B cell (primary cell): ENCODE results near the gene MED23. TPM values are rescaled to one million over a fixed set of nuclear protein-coding genes. Genes with fewer than 3 reads are reported as not detected.

Experiments
- ATAC-seq: fragments of 200-7000 bp; cut with Tn5 transposase; one replicate; pipeline ENCODE4 v1.10.0; 2021; ENCODE audit warnings: low read depth, mild to moderate bottlenecking, moderate number of reproducible peaks, moderate library complexity
- CTCF ChIA-PET: fragments of 350-600 bp; sonication (Branson Sonifier 250); formaldehyde crosslinking; loops from one replicate; lab custom pipeline; 2021; ENCODE audit warnings: antibody characterized with exemption, inconsistent platforms; lab: Charles Lee
- POLR2A ChIA-PET: fragments of 350-600 bp; sonication (Branson Sonifier 250); formaldehyde crosslinking; loops from one replicate; lab custom pipeline; 2021; ENCODE audit warnings: antibody characterized with exemption; lab: Charles Lee
- DNase-seq: peaks from one replicate; pipeline ENCODE4 v3.0.0; 2013
- H2AFZ ChIP-seq: 2 replicates; pipeline ENCODE4 v1.6.1; 2012; ENCODE audit warnings: mild to moderate bottlenecking, low read depth, low read length; ENCODE audit not compliant: insufficient read depth, poor library complexity, severe bottlenecking
- H3K27ac ChIP-seq, 2 donors: 1 replicate in 1 of 2; 2 replicates in 1 of 2; pipeline ENCODE4 v1.5.1; 2012 to 2013; ENCODE audit warnings: low read length in 2 of 2, mild to moderate bottlenecking in 2 of 2, moderate library complexity in 1 of 2
- H3K27me3 ChIP-seq, 4 experiments: fragments of 200-600 bp in 1 of 4; sonication (generic) in 1 of 4; replicated peaks in 1 of 4; 1 replicate in 2 of 4; 2 replicates in 2 of 4; pipeline versions ENCODE4 v1.6.1 to v1.7.0; 2013 to 2016; ENCODE audit warnings: low read length in 3 of 4, mild to moderate bottlenecking in 2 of 4, mixed read lengths in 1 of 4, moderate library complexity in 1 of 4; ENCODE audit not compliant: insufficient read depth in 4 of 4, control insufficient read depth in 3 of 4; ENCODE audit errors: control extremely low read depth in 1 of 4
- H3K36me3 ChIP-seq, 2 experiments: replicated peaks in 1 of 2; 1 replicate in 1 of 2; 2 replicates in 1 of 2; pipeline versions ENCODE4 v1.6.1 to v1.7.1; 2013; ENCODE audit warnings: low read length in 1 of 2; ENCODE audit not compliant: insufficient read depth in 2 of 2, control insufficient read depth in 1 of 2; ENCODE audit errors: control extremely low read depth in 1 of 2, extremely low read depth in 1 of 2
- H3K4me1 ChIP-seq, 2 donors: fragments of 200-600 bp in 1 of 2; sonication (generic) in 1 of 2; 1 replicate in 1 of 2; 2 replicates in 1 of 2; pipeline versions ENCODE4 v1.5.1 to v1.6.1; 2013 to 2017; ENCODE audit warnings: low read length in 2 of 2; ENCODE audit not compliant: control insufficient read depth in 2 of 2, insufficient read depth in 2 of 2
- H3K4me2 ChIP-seq: replicated peaks from 2 replicates; pipeline ENCODE3; 2012; ENCODE audit warnings: mild to moderate bottlenecking, low read depth, low read length; ENCODE audit not compliant: poor library complexity, severe bottlenecking
- H3K4me3 ChIP-seq, 5 experiments: fragments of 200-600 bp in 1 of 5; sonication (generic) in 1 of 5; 1 replicate in 3 of 5; 2 replicates in 2 of 5; pipeline versions ENCODE4 v1.5.1 to v1.7.0; 2011 to 2016; ENCODE audit warnings: low read length in 4 of 5, mild to moderate bottlenecking in 4 of 5, low read depth in 2 of 5, control low read depth in 1 of 5, moderate library complexity in 1 of 5; ENCODE audit not compliant: insufficient read depth in 1 of 5; ENCODE audit errors: control extremely low read depth in 1 of 5, extremely low read depth in 1 of 5
- H3K79me2 ChIP-seq: fragments of 200-600 bp; sonication (generic); one replicate; pipeline ENCODE4 v1.6.0; 2016; ENCODE audit warnings: low read length; ENCODE audit not compliant: control insufficient read depth, insufficient read depth
- H3K9ac ChIP-seq: fragments of 200-600 bp; sonication (generic); 2 replicates; pipeline ENCODE4 v1.6.1; 2017; ENCODE audit warnings: mild to moderate bottlenecking, low read length, moderate library complexity
- H3K9me3 ChIP-seq, 3 donors: one replicate each; pipeline versions ENCODE4 v1.6.1 to v1.7.1; 2013; ENCODE audit warnings: low read length in 2 of 3; ENCODE audit not compliant: control insufficient read depth in 2 of 3, insufficient read depth in 1 of 3; ENCODE audit errors: control extremely low read depth in 1 of 3
- H4K20me1 ChIP-seq: 2 replicates; pipeline ENCODE4 v1.6.0; 2012; ENCODE audit warnings: mild to moderate bottlenecking, low read length; ENCODE audit not compliant: insufficient read depth, control insufficient read depth, poor library complexity, severe bottlenecking
- H3K27ac Mint-ChIP-seq: one replicate; pipeline ENCODE4 v1.8.0; 2021; ENCODE audit warnings: mixed read lengths
- H3K27me3 Mint-ChIP-seq: one replicate; pipeline ENCODE4 v1.8.0; 2021; ENCODE audit warnings: mixed read lengths
- H3K4me1 Mint-ChIP-seq: one replicate; pipeline ENCODE4 v1.8.0; 2021; ENCODE audit warnings: mixed read lengths
- H3K4me3 Mint-ChIP-seq: one replicate; pipeline ENCODE4 v1.8.0; 2021; ENCODE audit warnings: mixed read lengths
- H3K9me3 Mint-ChIP-seq: one replicate; pipeline ENCODE4 v1.8.0; 2022; ENCODE audit warnings: mixed read lengths; ENCODE audit not compliant: insufficient read depth
- CTCF ChIP-seq: fragments of 200-600 bp; IDR thresholded peaks from one replicate; pipeline ENCODE4 v1.8.0; 2022; ENCODE audit warnings: antibody characterized with exemption, mild to moderate bottlenecking
- EZH2 ChIP-seq: IDR thresholded peaks from 2 replicates; pipeline ENCODE4 v1.6.1; 2012; ENCODE audit warnings: borderline replicate concordance, low read depth, mild to moderate bottlenecking, moderate library complexity, low read length; ENCODE audit not compliant: insufficient read depth, poor library complexity, severe bottlenecking
- WGBS: methylation state at CpG from one replicate; pipeline ENCODE4 v1.1.5; 2013; ENCODE audit warnings: missing lambda C conversion rate; ENCODE audit not compliant: insufficient coverage; 5-methylcytosine and 5-hydroxymethylcytosine counted together
- intact Hi-C: fragments of 100-400 bp; cut with micrococcal nuclease; formaldehyde crosslinking; loops from one replicate; pipeline ENCODE4 v1.10.0; 2022
- polyA plus RNA-seq: library from polyadenylated mRNA; depleted of rRNA; stranded (reverse); fragments of >200 nt; gene quantifications from 2 replicates; pipeline ENCODE4 v1.2.3, GENCODE V29; 2012
- total RNA-seq, 2 donors: library from RNA; stranded (reverse); fragments of 120-200 nt in 1 of 2; gene quantifications; 1 replicate in 1 of 2; 2 replicates in 1 of 2; pipeline versions ENCODE4 v1.2.3 to v1.2.4, GENCODE V29; 2013 to 2022

MED23 gene
- total and polyA plus RNA-seq, 2 donors (not counting 1 experiment from before 2014, with no cell fraction given) = 22.7 to 57.1 TPM

GRCh38 chr6:131631625-131632289 lies 3.7 kb upstream of the MED23 start:
- H3K4me3 ChIP-seq = no peak overlapping the region
- Mint-ChIP-seq H3K4me3 (no peak overlapping the region), H3K4me1 (peaks cover 33% of the 10 kb centered on the region), H3K27me3 (peaks cover 9% of the 10 kb centered on the region), H3K27ac (no peak overlapping the region), H3K9me3 (no peaks in the 10 kb centered on the region)
- H3K79me2 ChIP-seq = peaks cover 16% of the 10 kb centered on the region
- H3K36me3 ChIP-seq = no peaks in the 10 kb centered on the region
- TF ChIP-seq CTCF (no peak), EZH2 (no peak)
- H3K4me1 ChIP-seq = peaks cover 19 to 23% of the 10 kb centered on the region in 2 donors
- ATAC-seq (no peak), DNase-seq (no peak)
- no peaks in the 10 kb centered on the region for H4K20me1 ChIP-seq
- CTCF ChIA-PET = no interaction called here
- H2AFZ ChIP-seq = no peak overlapping the region
- H3K27me3 ChIP-seq = peaks cover 0 to 3% (median 0%) of the 10 kb centered on the region in 4 experiments
- H3K9ac ChIP-seq = no peak overlapping the region
- H3K4me2 ChIP-seq = no peak overlapping the region
- WGBS = no CpG with 5 or more reads among the region's 3 CpGs
- POLR2A ChIA-PET = no interaction called here
- no peaks in the 10 kb centered on the region for H3K9me3 ChIP-seq
- intact Hi-C loops = no loop called here
- H3K27ac ChIP-seq = no peak overlapping the region

- peaks cover 2 to 3% of the 10 kb centered on the region in 2 experiments for H3K36me3 ChIP-seq
- no peak overlapping the region for H3K9ac ChIP-seq
- H3K27ac ChIP-seq = no peak overlapping the region
- no peak overlapping the region for H3K4me2 ChIP-seq
- Mint-ChIP-seq H3K27me3 (peaks cover 9% of the 10 kb centered on the region), H3K27ac (no peak overlapping the region), H3K9me3 (no peaks in the 10 kb centered on the region), H3K4me3 (no peak overlapping the region), H3K4me1 (peaks cover 25% of the 10 kb centered on the region)
- 75% methylated on average over 2 of the region's 2 CpGs for WGBS
- H3K27me3 ChIP-seq = peaks cover 0 to 3% (median 0%) of the 10 kb centered on the region in 4 experiments
- DNase-seq = no peak
- H2AFZ ChIP-seq = peak overlapping the region; percentile 98
- POLR2A ChIA-PET = no interaction called here
- intact Hi-C loops = loop anchor here (2.0 to 10.0 kb wide), 4 partner anchors 53 to 725 kb away; partner anchors contain the start of genes AKAP7 and ENPP1
- no peak for ATAC-seq
- CTCF ChIA-PET = interaction anchor here (0.8 to 3.3 kb wide), 3 partner anchors 9 to 745 kb away, joined by 3 to 15 read pairs (median 11); no protein-coding TSS in a partner anchor
- H3K79me2 ChIP-seq = peaks cover 24% of the 10 kb centered on the region
- no peaks in the 10 kb centered on the region for H3K9me3 ChIP-seq
- TF ChIP-seq CTCF (no peak), EZH2 (no peak)
- H3K4me3 ChIP-seq = no peak overlapping the region
- H3K4me1 ChIP-seq = peaks cover 9 to 11% of the 10 kb centered on the region in 2 donors
- no peaks in the 10 kb centered on the region for H4K20me1 ChIP-seq
These were observed 1.6 kb upstream of the MED23 start for GRCh38 chr6:131629651-131630050.
